GM23338 (cell line): Measurements from ENCODE around the gene METRNL. TPM values are rescaled to one million over a fixed set of nuclear protein-coding genes. Genes with fewer than 3 reads are reported as not detected.

Experiments used
- ATAC-seq: fragments of 200-7000 bp; cut with Tn5 transposase; 3 replicates; pipeline ENCODE4 v1.9.1; 2020
- DNase-seq: peaks from one replicate; pipeline ENCODE4 v3.0.0-alpha.2; 2015; ENCODE audit warnings: low spot score
- H2AFZ ChIP-seq: fragments of 200-600 bp; sonication (generic); 2 replicates; pipeline ENCODE4 v1.8.0; 2016; ENCODE audit warnings: antibody characterized with exemption, mild to moderate bottlenecking, moderate library complexity
- H3F3A ChIP-seq: fragments of 200-600 bp; sonication (generic); replicated peaks from 2 replicates; pipeline ENCODE4 v1.8.0; 2017; ENCODE audit warnings: antibody characterized with exemption, mixed run types, low read depth
- H3K27ac ChIP-seq: fragments of 200-600 bp; sonication (generic); 2 replicates; pipeline ENCODE4 v1.6.1; 2016; ENCODE audit warnings: low read depth
- H3K27me3 ChIP-seq: fragments of 200-600 bp; sonication (generic); 2 replicates; pipeline ENCODE4 v1.8.0; 2016; ENCODE audit warnings: mild to moderate bottlenecking, mixed run types, moderate library complexity; ENCODE audit not compliant: insufficient read depth
- H3K36me3 ChIP-seq: fragments of 200-600 bp; sonication (generic); 2 replicates; pipeline ENCODE4 v1.8.0; 2016; ENCODE audit warnings: mild to moderate bottlenecking; ENCODE audit not compliant: insufficient read depth
- H3K4me1 ChIP-seq: fragments of 200-600 bp; sonication (generic); 2 replicates; pipeline ENCODE4 v1.8.0; 2016; ENCODE audit warnings: mild to moderate bottlenecking, moderate library complexity; ENCODE audit not compliant: insufficient read depth
- H3K4me2 ChIP-seq: fragments of 200-600 bp; sonication (generic); 2 replicates; pipeline ENCODE4 v1.7.1; 2017; ENCODE audit warnings: mixed run types
- H3K4me3 ChIP-seq: fragments of 200-600 bp; sonication (generic); 2 replicates; pipeline ENCODE4 v1.6.1; 2016; ENCODE audit warnings: mixed run types
- H3K79me2 ChIP-seq: fragments of 200-600 bp; sonication (generic); replicated peaks from 2 replicates; pipeline ENCODE4 v1.8.0; 2017; ENCODE audit warnings: mild to moderate bottlenecking; ENCODE audit not compliant: insufficient read depth
- H3K9me2 ChIP-seq: fragments of 200-600 bp; sonication (generic); 2 replicates; pipeline ENCODE4 v1.8.0; 2017; ENCODE audit not compliant: insufficient read depth
- H4K20me1 ChIP-seq: fragments of 200-600 bp; sonication (generic); replicated peaks from 2 replicates; pipeline ENCODE4 v1.8.0; 2017; ENCODE audit warnings: mild to moderate bottlenecking; ENCODE audit not compliant: insufficient read depth
- H3K27ac Mint-ChIP-seq: 2 replicates; pipeline ENCODE4 v1.8.0; 2020; ENCODE audit warnings: inconsistent platforms, mild to moderate bottlenecking, moderate library complexity, mixed read lengths
- H3K27me3 Mint-ChIP-seq: 3 replicates; pipeline ENCODE4 v1.8.0; 2022; ENCODE audit warnings: low read depth, mild to moderate bottlenecking, moderate library complexity, mixed read lengths, inconsistent platforms; ENCODE audit not compliant: insufficient read depth, poor library complexity
- H3K36me3 Mint-ChIP-seq: 3 replicates; pipeline ENCODE4 v1.8.0; 2021; ENCODE audit warnings: low read depth, mild to moderate bottlenecking, inconsistent platforms, moderate library complexity, mixed read lengths
- H3K4me1 Mint-ChIP-seq: 3 replicates; pipeline ENCODE4 v1.8.0; 2020; ENCODE audit warnings: mild to moderate bottlenecking, inconsistent platforms, mixed read lengths
- H3K4me3 Mint-ChIP-seq: 3 replicates; pipeline ENCODE4 v1.8.0; 2021; ENCODE audit warnings: moderate library complexity, mild to moderate bottlenecking, inconsistent platforms, mixed read lengths
- H3K9me3 Mint-ChIP-seq: 3 replicates; pipeline ENCODE4 v1.8.0; 2020; ENCODE audit warnings: moderate library complexity, mild to moderate bottlenecking, inconsistent platforms, mixed read lengths
- CTCF ChIP-seq, 2 experiments: fragments of 200-600 bp in 1 of 2; sonication (generic) in 1 of 2; conservative IDR thresholded peaks; 2 replicates each; pipeline versions ENCODE4 v1.5.1 to v1.6.1; 2016 to 2017; ENCODE audit warnings: antibody characterized with exemption in 2 of 2, low read depth in 2 of 2, mild to moderate bottlenecking in 2 of 2, moderate library complexity in 1 of 2
- NANOG ChIP-seq: IDR thresholded peaks from 2 replicates; pipeline ENCODE4 v1.6.1; 2016; ENCODE audit warnings: antibody characterized with exemption, borderline replicate concordance
- REST ChIP-seq: IDR thresholded peaks from one replicate; pipeline ENCODE4 v1.6.1; 2018; ENCODE audit warnings: antibody characterized with exemption; ENCODE audit not compliant: unreplicated experiment
- ZNF114 ChIP-seq: fragments of 250-450 bp; sonication (Bioruptor Pico); IDR thresholded peaks from 2 replicates; pipeline ENCODE4 v1.5.0; 2020; ENCODE audit warnings: mild to moderate bottlenecking, moderate library complexity
- ZNF331 ChIP-seq: fragments of 250-450 bp; sonication (Bioruptor Pico); IDR thresholded peaks from 2 replicates; pipeline ENCODE4 v1.5.0; 2020; ENCODE audit warnings: low read depth, mild to moderate bottlenecking, moderate library complexity
- polyA plus RNA-seq: library from polyadenylated mRNA; unstranded; fragments of >200 nt; fragmentation: Nextera tagmentation; extraction: Ambion mirVana; gene quantifications from 2 replicates; pipeline ENCODE4 v1.2.1, GENCODE V29; 2016
- total RNA-seq: library from RNA; depleted of rRNA; stranded (reverse); fragments of >200 nt; shearing (Covaris generic); gene quantifications from 2 replicates; pipeline ENCODE4 v1.2.3, GENCODE V29; 2014

METRNL gene
- total and polyA plus RNA-seq, 2 experiments from 2014 or later = 12.2 to 20.2 TPM

- H3K4me1 ChIP-seq = peaks cover 13% of the 10 kb centered on the region; the same call in 1 of the 2 replicates
- H3K27ac ChIP-seq = no peak overlapping the region
- no peaks in the 10 kb centered on the region for H3K9me2 ChIP-seq
- H3F3A ChIP-seq = 0 out of 2 replicates have a peak, but pooled peaks cover 5% of the 10 kb centered on the region
- no peak overlapping the region for H3K4me3 ChIP-seq
- H3K9me3 Mint-ChIP-seq = peaks cover 3% of the 10 kb centered on the region; the same call in 1 of the 3 replicates
- H3K36me3 ChIP-seq = no peaks in the 10 kb centered on the region
- no peak for DNase-seq
- no peaks in the 10 kb centered on the region for H3K27me3 ChIP-seq
- H3K79me2 ChIP-seq = no peaks in the 10 kb centered on the region
- H4K20me1 ChIP-seq = no peaks in the 10 kb centered on the region
- H3K4me1 Mint-ChIP-seq = peaks cover 10% of the 10 kb centered on the region
- H3K4me3 Mint-ChIP-seq = no peak overlapping the region
- H3K27ac Mint-ChIP-seq = no peak overlapping the region
- no peak for ATAC-seq
- TF ChIP-seq CTCF (conservative IDR thresholded peaks at IDR 0.05; ENCODE audit: low read depth in 2 of 2) (no peak), ZNF331 (CRISPR knock-in tag) (no peak), REST (no peak), ZNF114 (CRISPR knock-in tag) (no peak)
- no peaks in the 10 kb centered on the region for H3K36me3 Mint-ChIP-seq
- H2AFZ ChIP-seq = no peak overlapping the region
- H3K4me2 ChIP-seq = no peak overlapping the region
- H3K27me3 Mint-ChIP-seq = peaks cover 2% of the 10 kb centered on the region
Observed at GRCh38 chr17:83101805-83102480, 22.5 kb downstream of the METRNL start.

- no peak for ATAC-seq
- TF ChIP-seq NANOG (no peak), ZNF331 (CRISPR knock-in tag) (no peak)
- H3K9me2 ChIP-seq = no peaks in the 10 kb centered on the region
- Mint-ChIP-seq H3K4me1 (peaks cover 7% of the 10 kb centered on the region), H3K9me3 (peaks cover 3% of the 10 kb centered on the region; the same call in 2 of the 3 replicates), H3K27me3 (peaks cover 4% of the 10 kb centered on the region), H3K36me3 (no peaks in the 10 kb centered on the region), H3K4me3 (no peak overlapping the region), H3K27ac (no peak overlapping the region)
- DNase-seq = peak; percentile 83
- no peaks in the 10 kb centered on the region for H4K20me1 ChIP-seq
- H3K4me3 ChIP-seq = no peak overlapping the region
- no peaks in the 10 kb centered on the region for H3K36me3 ChIP-seq
- H3K4me2 ChIP-seq = no peak overlapping the region
- H3K27me3 ChIP-seq = no peaks in the 10 kb centered on the region
- 0 out of 2 replicates have a peak, but pooled peaks cover 5% of the 10 kb centered on the region for H3F3A ChIP-seq
- H2AFZ ChIP-seq = no peak overlapping the region
- no peak overlapping the region for H3K27ac ChIP-seq
- H3K4me1 ChIP-seq = peaks cover 11% of the 10 kb centered on the region; the same call in 1 of the 2 replicates
- H3K79me2 ChIP-seq = no peaks in the 10 kb centered on the region
Observed at GRCh38 chr17:83103200-83103942, 24.0 kb downstream of the METRNL start.
